Skeletal muscle satellite cell (primary cell): Measurements from ENCODE around the gene HOXB8.

ENCODE experiments used
- H3K27me3 ChIP-seq: 2 replicates; pipeline ENCODE4 v1.7.0; 2013; ENCODE audit warnings: low read length; ENCODE audit not compliant: control insufficient read depth, insufficient read depth
- H3K36me3 ChIP-seq: 2 replicates; pipeline ENCODE4 v1.7.0; 2013; ENCODE audit warnings: mild to moderate bottlenecking, control low read depth, low read length; ENCODE audit not compliant: insufficient read depth
- H3K4me1 ChIP-seq: 2 replicates; pipeline ENCODE4 v1.7.0; 2013; ENCODE audit warnings: low read length; ENCODE audit not compliant: control insufficient read depth, insufficient read depth
- H3K4me2 ChIP-seq: 2 replicates; pipeline ENCODE4 v1.7.0; 2013; ENCODE audit warnings: mild to moderate bottlenecking, low read length
- H3K4me3 ChIP-seq: 2 replicates; pipeline ENCODE4 v1.7.0; 2013; ENCODE audit warnings: low read length
- H3K9ac ChIP-seq: 2 replicates; pipeline ENCODE4 v1.7.0; 2013; ENCODE audit warnings: mild to moderate bottlenecking, low read depth, low read length, moderate library complexity
- H3K9me3 ChIP-seq: replicated peaks from 2 replicates; pipeline ENCODE4 v1.7.0; 2013; ENCODE audit warnings: mild to moderate bottlenecking, control low read depth, low read length

The HOXB8 gene

DNA sequence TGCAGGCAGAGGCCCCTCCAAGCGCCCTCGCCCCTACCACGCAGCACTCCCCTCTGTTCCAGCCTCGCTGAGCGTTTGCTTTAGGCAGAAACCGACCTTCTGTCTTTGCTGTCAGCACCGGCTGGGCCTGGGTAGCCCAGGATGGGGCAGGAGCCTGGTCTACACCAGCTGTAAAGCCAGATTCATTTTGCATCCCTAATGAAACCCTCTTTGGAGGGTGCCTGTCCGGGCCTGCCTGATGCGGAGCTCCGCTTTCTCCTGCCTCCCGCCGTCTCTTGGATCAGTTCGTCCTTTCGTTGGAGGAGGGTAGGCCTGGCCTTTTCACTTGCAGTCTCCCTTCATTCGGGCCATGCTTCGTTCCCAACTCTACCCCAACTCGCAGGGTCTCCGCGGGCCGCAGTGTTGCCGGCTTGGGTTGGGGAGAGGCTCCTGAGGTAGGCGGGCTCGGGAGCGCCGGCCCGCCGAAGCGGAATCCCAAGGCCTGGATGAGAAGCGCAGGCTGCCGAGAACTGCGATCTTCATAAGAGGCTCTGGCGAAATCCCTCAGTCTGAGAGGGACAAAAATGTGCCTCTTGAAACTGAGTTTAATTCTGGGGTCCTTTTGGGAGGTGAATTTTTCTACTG, 4.8 kb upstream of the HOXB8 start:
- H3K27me3 ChIP-seq: peaks cover 98% of the 10 kb centered on the region
- no peak overlapping the region for H3K9ac ChIP-seq
- H3K4me3 ChIP-seq: no peak overlapping the region
- no peaks in the 10 kb centered on the region for H3K9me3 ChIP-seq
- H3K4me1 ChIP-seq: peaks cover 10% of the 10 kb centered on the region
- H3K4me2 ChIP-seq: no peak overlapping the region
- no peaks in the 10 kb centered on the region for H3K36me3 ChIP-seq

- peaks cover 95% of the 10 kb centered on the region for H3K27me3 ChIP-seq
- H3K4me2 ChIP-seq: peak overlapping the region; percentile 65
- H3K9ac ChIP-seq: no peak overlapping the region
- H3K36me3 ChIP-seq: no peaks in the 10 kb centered on the region
- no peaks in the 10 kb centered on the region for H3K9me3 ChIP-seq
- peaks cover 19% of the 10 kb centered on the region for H3K4me1 ChIP-seq
- peak overlapping the region; percentile 37 for H3K4me3 ChIP-seq
Observed at GRCh38 chr17:48618256-48618896, 3.3 kb upstream of the HOXB8 start.

DNA sequence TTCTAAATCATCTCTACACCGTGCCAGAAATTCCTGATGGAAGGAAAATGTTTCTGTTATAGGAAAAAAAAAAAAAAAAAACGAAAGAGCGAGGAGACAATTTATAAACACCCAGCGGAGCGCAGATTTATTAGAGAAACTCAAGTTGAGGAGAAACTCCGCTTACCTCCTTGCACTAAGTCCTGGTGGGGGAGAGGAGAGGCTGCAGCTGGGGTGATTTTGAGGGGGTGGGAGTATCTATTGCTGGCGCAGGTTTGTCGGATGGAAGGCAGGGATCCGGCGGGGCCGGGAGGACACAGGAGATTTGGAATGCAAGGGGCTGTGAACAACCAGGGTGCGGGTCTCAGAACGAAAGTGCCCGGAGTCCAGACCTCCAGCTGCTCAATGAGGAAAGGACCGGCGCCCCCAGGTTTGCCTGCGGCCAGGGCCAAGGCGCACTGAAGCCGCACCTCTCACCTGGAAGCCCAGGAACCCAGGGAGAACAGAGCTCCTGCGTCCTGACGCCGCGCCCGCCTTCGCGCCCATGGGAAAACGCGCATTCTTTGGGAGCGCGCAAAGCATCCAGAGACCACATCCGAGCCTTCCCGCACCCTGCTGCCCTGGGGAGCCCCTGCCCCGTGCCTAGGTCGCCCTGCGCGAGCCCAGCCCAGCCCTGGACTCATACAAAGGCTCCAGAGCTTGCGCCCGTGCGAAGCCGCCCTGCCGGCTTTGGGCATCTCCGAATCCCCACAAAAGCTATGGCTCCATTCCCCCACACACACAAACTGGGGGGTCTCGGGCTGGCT, 2.6 kb upstream of the HOXB8 start:
- peaks cover 87% of the 10 kb centered on the region for H3K27me3 ChIP-seq
- no peak overlapping the region for H3K4me3 ChIP-seq
- no peaks in the 10 kb centered on the region for H3K9me3 ChIP-seq

GRCh38 chr17:48616717-48617470, 1.8 kb upstream of the HOXB8 start:
- Histone ChIP-seq H3K4me2 (peak overlapping the region; percentile 34), H3K27me3 (peaks cover 80% of the 10 kb centered on the region), H3K9ac (no peak overlapping the region), H3K36me3 (no peaks in the 10 kb centered on the region), H3K4me3 (no peak overlapping the region), H3K4me1 (peaks cover 21% of the 10 kb centered on the region), H3K9me3 (no peaks in the 10 kb centered on the region)

More for the DNA sequence above, 2.6 kb upstream of the HOXB8 start:
- H3K36me3 ChIP-seq: no peaks in the 10 kb centered on the region
- no peak overlapping the region for H3K9ac ChIP-seq
- H3K4me1 ChIP-seq: peaks cover 19% of the 10 kb centered on the region
- H3K4me2 ChIP-seq: peak overlapping the region; percentile 34

DNA sequence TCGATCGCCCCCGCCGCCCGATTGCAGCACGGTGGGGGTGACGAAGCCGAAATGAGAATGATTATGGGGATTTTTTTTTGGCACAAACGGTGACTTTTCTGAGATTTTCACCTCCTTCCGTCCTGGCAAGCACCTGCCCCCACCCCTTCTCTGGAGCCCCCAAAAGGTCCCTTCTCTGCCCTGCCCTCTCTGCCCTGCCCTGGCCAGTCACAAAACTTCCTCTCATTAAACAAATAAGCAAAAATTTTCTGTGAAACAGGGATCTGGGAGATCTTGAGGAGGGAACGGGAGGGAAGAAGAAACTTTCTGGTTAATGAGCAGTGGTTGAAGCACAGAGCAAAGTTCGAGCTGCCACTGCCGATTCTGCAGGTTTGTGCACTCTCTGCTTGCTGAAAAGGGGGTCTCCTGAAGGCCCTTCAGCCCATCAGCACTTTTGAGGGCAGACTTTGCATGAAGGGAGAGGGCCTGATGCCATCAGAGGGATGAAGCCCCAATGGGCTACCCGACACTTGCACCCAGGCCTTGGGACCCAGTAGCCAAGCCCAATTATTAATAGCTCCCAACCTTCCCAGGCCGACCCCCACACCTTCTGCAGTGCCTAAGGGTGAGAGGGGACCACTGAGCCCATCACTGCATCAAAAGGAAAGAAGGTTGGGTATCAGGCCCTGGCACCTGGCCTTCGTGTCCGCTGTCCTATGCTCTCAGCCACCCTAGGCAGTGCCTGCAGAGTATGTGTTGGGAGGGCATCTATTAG, 1.0 kb upstream of the HOXB8 start:
- Histone ChIP-seq H3K4me2 (no peak overlapping the region), H3K9me3 (no peaks in the 10 kb centered on the region), H3K4me3 (no peak overlapping the region), H3K36me3 (no peaks in the 10 kb centered on the region), H3K9ac (no peak overlapping the region), H3K27me3 (peaks cover 72% of the 10 kb centered on the region), H3K4me1 (peaks cover 28% of the 10 kb centered on the region)

DNA sequence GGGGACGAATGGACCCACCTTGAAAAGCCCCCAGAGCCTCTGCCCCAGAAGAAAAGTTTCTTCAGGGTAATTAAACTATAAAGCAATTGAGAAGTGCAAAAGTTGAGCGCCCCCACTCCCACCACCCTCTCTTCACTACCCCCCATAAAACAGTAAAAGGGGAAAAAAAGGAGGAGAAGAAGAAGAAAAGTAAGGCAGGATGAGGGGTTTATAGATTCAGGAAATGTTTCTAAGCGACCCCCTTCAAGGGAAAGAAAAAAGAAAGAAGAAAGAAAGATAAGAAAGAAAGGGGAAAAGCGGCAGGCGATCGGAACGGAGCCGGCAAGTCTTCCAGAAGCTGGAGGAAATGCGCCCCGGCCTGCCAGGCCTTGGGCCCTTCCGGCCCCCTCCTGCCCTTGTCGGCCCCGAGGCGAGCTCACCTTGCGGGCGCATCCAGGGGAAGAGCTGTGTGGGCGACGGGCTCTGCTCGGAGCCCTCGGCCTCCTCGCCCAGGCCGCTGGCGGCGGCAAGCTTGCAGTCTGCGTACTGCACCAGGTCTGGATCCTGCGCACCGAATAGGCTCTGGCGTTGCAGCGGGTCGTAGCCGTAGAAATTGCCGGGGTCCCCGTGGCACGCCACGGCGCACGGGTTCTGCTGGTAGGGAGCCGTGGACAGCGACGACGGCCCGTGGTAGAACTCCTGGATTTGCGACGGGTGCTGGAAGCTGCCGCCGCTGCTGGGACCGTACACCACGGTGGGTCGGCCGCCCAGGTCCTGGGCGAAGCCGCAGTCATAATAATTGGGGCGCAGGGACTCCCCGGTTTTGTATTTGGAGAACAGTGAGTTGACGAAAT, 1.0 kb downstream of the HOXB8 start:
- Histone ChIP-seq H3K4me2 (peak overlapping the region; percentile 56), H3K4me1 (peaks cover 31% of the 10 kb centered on the region), H3K4me3 (peak overlapping the region; percentile 34), H3K9me3 (no peaks in the 10 kb centered on the region), H3K36me3 (no peaks in the 10 kb centered on the region), H3K27me3 (peaks cover 52% of the 10 kb centered on the region), H3K9ac (no peak overlapping the region)

DNA sequence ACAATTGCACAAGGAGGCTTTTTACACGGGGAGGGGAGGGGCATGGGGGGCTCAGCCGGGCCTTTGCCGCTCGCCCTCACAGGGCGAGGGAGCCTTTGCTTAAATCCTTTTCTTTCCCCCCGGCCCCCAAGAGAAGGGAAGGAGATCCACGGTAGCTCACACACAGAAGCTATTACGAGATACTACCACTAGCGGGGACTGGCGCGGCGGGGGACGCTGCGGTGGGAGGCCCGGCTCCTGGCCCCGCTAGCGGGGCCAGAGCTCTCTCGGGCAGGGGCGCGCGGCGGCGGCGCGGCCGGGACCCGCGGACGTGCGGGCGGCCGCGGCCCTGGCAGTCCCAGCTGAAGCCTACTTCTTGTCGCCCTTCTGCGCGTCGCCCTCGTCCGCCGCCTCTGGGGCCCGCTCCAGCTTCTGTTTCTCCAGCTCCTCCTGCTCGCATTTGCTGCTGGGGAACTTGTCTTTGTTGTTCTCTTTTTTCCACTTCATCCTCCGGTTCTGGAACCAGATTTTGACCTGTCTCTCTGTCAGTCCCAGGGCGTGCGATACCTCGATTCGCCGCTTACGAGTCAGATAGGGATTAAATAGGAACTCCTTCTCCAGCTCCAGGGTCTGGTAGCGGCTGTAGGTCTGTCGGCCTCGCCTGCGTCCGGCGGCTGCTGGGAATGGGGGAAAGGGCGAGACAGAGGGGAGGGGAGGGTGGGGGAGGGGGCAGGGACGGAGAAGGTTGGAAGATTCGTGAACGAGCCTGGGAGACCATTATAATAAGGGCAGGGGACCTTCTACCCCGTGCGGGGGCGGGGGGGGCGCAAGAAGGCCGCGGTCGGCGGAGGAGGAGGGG, 2.0 kb downstream of the HOXB8 start:
- H3K27me3 ChIP-seq: peaks cover 44% of the 10 kb centered on the region
- peak overlapping the region; percentile 71 for H3K4me3 ChIP-seq
- H3K4me2 ChIP-seq: peak overlapping the region; percentile 99
- H3K9me3 ChIP-seq: no peaks in the 10 kb centered on the region
- H3K36me3 ChIP-seq: no peaks in the 10 kb centered on the region
- H3K4me1 ChIP-seq: peaks cover 27% of the 10 kb centered on the region
- peak overlapping the region; percentile 68 for H3K9ac ChIP-seq

GRCh38 chr17:48612456-48612853, 2.6 kb downstream of the HOXB8 start:
- H3K4me3 ChIP-seq: peak overlapping the region; percentile 71

GRCh38 chr17:48611681-48612455, 3.2 kb downstream of the HOXB8 start:
- peak overlapping the region; percentile 98 for H3K9ac ChIP-seq
- H3K4me1 ChIP-seq: peaks cover 25% of the 10 kb centered on the region
- no peaks in the 10 kb centered on the region for H3K9me3 ChIP-seq
- peak overlapping the region; percentile 99 for H3K4me2 ChIP-seq
- H3K4me3 ChIP-seq: peak overlapping the region; percentile 95
- H3K36me3 ChIP-seq: no peaks in the 10 kb centered on the region
- H3K27me3 ChIP-seq: peaks cover 31% of the 10 kb centered on the region

More at GRCh38 chr17:48612456-48612853, 2.6 kb downstream of the HOXB8 start:
- H3K9me3 ChIP-seq: no peaks in the 10 kb centered on the region
- H3K4me2 ChIP-seq: peak overlapping the region; percentile 99
- H3K36me3 ChIP-seq: no peaks in the 10 kb centered on the region
- H3K27me3 ChIP-seq: peaks cover 37% of the 10 kb centered on the region
- peak overlapping the region; percentile 68 for H3K9ac ChIP-seq
- H3K4me1 ChIP-seq: peaks cover 26% of the 10 kb centered on the region
